ENCODE results near the gene POM121. TPM values are rescaled to one million over a fixed set of nuclear protein-coding genes. Genes with fewer than 3 reads are reported as not detected.
"Not testable (repeated sequence)": the region's sequence is repeated elsewhere in the genome, so short reads cannot be mapped to it uniquely, and the experiment has no call there.

POM121 gene
- 10 to 100 TPM; 31.0 to 36.3 (median 31.6) TPM for total RNA-seq
- long read RNA-seq, donor 1, partial matches to known transcripts = 15 of 31 reads
- long read RNA-seq, donor 1, other reads (novel, unspliced or antisense) = 16 of 31 reads
- long read RNA-seq, donor 2, partial matches to known transcripts = 2 of 4 reads
- long read RNA-seq, donor 2, other reads (novel, unspliced or antisense) = 2 of 4 reads

DNA sequence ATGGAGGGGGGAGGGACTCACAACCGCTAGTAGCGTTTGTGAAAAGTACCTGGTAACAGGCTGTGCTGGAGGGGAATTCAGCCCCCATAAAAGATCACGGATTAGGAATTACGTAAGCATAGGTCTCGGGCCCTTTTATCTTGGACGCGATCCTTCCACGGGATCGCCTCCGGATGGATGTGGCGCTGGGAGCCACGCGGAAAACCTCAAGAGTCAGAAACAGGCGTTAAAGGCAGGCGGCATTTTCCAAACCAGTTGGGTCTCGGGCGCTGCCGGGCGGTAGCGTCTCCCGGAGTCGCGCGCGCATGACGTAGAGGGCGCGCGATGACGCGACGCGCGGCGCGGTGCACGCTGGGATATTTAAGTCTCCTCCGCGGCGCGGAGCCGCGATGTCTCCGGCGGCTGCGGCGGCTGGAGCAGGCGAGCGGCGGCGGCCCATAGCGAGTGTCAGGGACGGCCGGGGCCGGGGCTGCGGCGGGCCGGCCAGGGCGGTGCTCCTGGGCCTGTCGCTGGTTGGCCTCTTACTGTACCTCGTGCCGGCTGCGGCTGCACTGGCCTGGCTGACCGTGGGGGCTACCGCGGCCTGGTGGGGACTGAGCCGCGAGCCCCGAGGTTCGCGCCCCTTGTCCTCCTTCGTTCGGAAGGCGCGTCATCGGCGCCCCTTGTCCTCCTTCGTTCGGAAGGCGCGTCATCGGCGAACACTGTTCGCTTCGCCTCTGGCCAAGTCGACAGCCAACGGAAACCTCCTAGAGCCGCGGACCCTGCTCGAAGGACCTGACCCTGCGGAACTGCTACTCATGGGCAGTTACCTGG, at the start of gene POM121:
Gene POM121 (plus strand): TSS at position 363 of the 813 bp plus-strand sequence. CDS start 27 bp downstream, at position 390.
- Histone ChIP-seq H3K4me3 (peak within 1 kb of the TSS; percentile 74), H3K36me3 (ENCODE audit: low read depth) (no peaks in the 10 kb centered on the region), H3K9me3 (no peaks in the 10 kb centered on the region), H3K4me1 (ENCODE audit: low read depth) (peaks cover 9% of the 10 kb centered on the region)
- intact Hi-C loops (cut with DNase I, micrococcal nuclease) = no loop called here
- TF ChIP-seq, protein P1, sequence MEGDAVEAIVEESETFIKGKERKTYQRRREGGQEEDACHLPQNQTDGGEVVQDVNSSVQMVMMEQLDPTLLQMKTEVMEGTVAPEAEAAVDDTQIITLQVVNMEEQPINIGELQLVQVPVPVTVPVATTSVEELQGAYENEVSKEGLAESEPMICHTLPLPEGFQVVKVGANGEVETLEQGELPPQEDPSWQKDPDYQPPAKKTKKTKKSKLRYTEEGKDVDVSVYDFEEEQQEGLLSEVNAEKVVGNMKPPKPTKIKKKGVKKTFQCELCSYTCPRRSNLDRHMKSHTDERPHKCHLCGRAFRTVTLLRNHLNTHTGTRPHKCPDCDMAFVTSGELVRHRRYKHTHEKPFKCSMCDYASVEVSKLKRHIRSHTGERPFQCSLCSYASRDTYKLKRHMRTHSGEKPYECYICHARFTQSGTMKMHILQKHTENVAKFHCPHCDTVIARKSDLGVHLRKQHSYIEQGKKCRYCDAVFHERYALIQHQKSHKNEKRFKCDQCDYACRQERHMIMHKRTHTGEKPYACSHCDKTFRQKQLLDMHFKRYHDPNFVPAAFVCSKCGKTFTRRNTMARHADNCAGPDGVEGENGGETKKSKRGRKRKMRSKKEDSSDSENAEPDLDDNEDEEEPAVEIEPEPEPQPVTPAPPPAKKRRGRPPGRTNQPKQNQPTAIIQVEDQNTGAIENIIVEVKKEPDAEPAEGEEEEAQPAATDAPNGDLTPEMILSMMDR (IDR thresholded peaks at IDR 0.05) = no peak
- peak; percentile 99 for ATAC-seq
- peak; percentile 89 to 90 (median 89) for DNase-seq

DNA sequence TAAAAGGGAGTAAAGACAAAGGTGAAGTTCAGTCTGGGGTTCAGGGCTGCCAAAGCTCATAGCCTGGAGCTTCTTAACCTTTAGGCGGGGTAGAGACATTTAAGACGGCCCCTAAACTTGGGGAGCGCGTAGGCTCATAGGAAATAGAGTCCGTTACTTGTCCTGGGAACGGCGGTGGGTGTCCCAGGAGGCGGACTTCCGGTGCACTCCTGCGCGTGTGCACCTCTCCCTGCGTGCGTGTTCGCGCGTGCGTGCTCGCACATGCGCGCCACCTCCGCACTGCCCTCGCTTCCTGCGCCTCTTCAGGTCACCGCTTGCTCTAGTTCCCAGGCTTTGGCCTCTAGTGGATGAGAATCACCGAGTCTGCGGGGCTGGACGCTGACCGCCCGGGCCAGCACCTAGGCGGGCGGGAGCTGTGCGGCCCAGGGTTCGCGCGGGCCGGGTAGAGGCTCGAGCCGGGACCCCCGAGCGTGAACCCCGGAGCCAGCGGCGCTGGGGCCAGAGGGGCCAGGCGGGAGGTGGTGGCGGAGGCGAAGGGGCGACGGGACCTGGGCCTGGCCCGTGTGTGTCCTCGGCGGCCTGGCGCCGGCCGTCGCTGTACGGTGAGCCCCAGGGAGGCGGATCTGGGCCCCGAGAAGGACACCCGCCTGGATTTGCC, 45.7 kb upstream of the POM121 start:
- intact Hi-C loops (cut with DNase I, micrococcal nuclease); H3K36me3 ChIP-seq (ENCODE audit: low read depth); H3K9me3 ChIP-seq; H3K4me1 ChIP-seq (ENCODE audit: low read depth): not testable (repeated sequence)
- peak; percentile 100 for ATAC-seq
- H3K4me3 ChIP-seq = peak overlapping the region; percentile 67
- DNase-seq = peak; percentile 82 to 92 (median 90)

DNA sequence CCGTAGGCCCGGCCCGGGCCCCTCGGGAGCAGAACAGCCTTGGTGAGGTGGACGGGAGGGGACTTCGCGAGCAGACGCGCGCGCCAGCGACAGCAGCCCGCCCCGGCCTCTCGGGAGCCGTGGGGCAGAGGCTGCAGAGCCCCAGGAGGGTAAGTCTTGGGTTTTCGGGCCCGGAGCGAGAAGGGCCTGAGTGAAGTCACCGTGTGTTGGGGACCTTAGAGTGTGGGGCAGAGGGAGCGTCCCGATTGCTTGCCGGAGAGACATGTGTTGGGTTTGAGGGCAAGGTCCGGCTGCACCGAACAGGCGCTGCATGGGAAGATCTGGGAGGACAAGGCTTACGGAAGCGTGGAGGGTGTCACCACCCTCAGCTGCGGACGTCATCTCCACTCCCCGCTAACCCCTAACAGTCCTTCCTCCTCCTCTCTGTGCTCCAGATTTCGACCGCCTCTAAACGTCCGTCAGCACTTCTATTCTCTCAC, 45.1 kb upstream of the POM121 start:
- intact Hi-C loops (cut with DNase I, micrococcal nuclease); H3K4me1 ChIP-seq (ENCODE audit: low read depth); H3K36me3 ChIP-seq (ENCODE audit: low read depth); H3K9me3 ChIP-seq: not testable (repeated sequence)
- peak; percentile 74 for ATAC-seq
- DNase-seq = peak; percentile 78 to 85 (median 80)
- peak overlapping the region; percentile 67 for H3K4me3 ChIP-seq

DNA sequence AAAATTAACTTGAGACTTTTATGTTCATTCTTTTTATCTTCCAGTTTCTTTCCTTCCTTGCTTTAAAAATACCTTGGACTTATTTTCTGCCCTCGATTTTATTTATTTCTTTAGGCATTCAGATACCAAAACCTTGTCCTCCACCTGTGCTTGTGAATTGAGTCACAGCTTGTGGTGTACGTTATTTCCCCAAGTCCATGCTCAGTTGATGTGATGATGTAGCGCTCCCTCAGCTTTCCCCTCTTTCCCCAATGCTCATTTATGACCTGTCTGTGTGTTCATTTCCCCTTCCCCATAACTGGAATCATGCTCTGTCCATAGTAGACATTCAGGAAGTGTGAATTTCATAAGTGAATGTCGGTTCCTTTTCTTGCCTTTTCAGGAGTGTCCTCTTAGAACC, 33.1 kb upstream of the POM121 start:
- DNase-seq; H3K4me1 ChIP-seq (ENCODE audit: low read depth); H3K9me3 ChIP-seq; H3K4me3 ChIP-seq; H3K36me3 ChIP-seq (ENCODE audit: low read depth); intact Hi-C loops (cut with DNase I, micrococcal nuclease); ATAC-seq: not testable (repeated sequence)

DNA sequence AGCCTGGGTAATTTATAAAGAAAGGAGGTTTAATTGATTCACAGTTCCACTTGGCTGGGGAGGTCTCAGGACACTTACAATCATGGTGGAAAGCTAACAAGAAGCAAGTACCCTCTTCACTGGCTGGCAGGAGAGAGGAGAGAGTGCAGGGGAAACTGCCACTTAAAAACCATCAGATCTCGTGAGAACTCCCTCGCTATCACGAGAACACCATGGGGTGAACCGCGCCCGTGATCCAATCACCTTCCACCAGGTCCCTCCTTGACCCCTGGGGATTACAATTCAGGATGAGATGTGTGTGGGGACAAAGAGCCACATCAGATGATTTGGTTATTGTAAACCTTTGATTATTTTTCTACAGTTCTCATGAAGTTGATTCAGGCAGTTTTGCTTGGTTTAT, 20.2 kb upstream of the POM121 start:
- DNase-seq; H3K4me1 ChIP-seq (ENCODE audit: low read depth); intact Hi-C loops (cut with DNase I, micrococcal nuclease); ATAC-seq; H3K4me3 ChIP-seq; H3K36me3 ChIP-seq (ENCODE audit: low read depth); H3K9me3 ChIP-seq: not testable (repeated sequence)

DNA sequence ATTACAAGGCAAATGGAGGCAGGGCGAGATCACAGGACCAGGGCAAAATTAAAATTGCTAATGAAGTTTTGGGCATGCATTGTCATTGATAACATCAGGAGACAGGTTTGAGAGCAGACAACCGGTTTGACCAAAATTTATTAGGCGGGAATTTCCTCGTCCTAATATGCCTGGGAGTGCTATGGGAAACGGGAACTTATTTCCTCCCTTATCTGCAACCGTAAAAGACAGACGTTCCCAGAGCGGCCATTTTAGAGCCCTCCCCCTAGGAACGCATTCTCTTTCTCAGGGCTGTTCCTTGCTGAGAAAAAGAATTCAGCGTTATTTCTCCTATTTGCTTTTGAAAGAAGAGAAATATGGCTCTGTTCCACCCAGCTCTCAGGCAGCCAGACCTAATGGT, 16.5 kb upstream of the POM121 start:
- intact Hi-C loops (cut with DNase I, micrococcal nuclease); H3K9me3 ChIP-seq; H3K36me3 ChIP-seq (ENCODE audit: low read depth); H3K4me1 ChIP-seq (ENCODE audit: low read depth); DNase-seq; ATAC-seq; H3K4me3 ChIP-seq: not testable (repeated sequence)

DNA sequence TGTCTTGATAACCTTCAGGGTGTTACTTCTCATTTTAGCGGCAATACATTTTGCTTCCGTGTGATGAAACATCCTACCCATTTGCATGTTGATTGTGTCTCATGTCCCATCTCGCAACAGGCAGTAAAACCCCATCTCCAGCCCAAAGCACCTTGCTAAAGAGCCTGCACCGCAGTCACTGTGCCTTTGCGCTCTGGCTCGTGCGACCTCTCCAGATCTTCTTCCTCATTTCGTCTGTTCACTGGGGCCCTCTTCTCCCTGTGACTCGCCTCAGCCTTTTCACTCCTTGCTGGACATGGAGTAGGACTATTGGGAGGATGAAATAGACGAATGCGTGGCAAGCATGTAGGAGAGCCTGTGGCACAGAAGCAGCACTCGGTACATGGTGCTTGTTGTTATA, 13.5 kb upstream of the POM121 start:
- H3K4me3 ChIP-seq; H3K4me1 ChIP-seq (ENCODE audit: low read depth); DNase-seq; H3K9me3 ChIP-seq; intact Hi-C loops (cut with DNase I, micrococcal nuclease); H3K36me3 ChIP-seq (ENCODE audit: low read depth): not testable (repeated sequence)
- ATAC-seq = peak; percentile 11

DNA sequence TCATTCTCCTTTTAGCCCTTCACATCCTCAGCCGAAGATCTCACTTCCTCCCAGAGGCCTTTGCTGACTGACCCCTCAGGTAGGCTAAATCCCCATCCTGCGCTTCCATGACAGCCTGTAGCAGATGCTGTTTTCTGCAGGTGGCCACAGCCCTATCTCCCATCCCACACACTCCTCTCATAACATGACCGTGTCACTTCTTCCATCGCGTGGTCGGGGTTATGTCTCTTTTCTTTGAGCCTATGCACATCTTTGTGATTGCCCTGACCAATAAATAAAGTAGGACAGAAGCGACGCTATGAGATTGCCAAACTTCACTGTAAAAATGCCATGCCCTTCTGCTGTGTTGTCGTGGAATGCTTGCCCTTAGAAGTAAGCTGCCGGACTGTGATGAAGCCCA, 11.1 kb upstream of the POM121 start:
- ATAC-seq; H3K4me1 ChIP-seq (ENCODE audit: low read depth); H3K4me3 ChIP-seq; intact Hi-C loops (cut with DNase I, micrococcal nuclease); DNase-seq; H3K9me3 ChIP-seq; H3K36me3 ChIP-seq (ENCODE audit: low read depth): not testable (repeated sequence)

All from mucosa of descending colon (tissue), 3 donors.